Lung (tissue), 12 donors: ENCODE measurements around the gene ANO2. TPM values are rescaled to one million over a fixed set of nuclear protein-coding genes. Genes with fewer than 3 reads are reported as not detected.
A peak's percentile ranks its signal among the peaks of the same experiment; 100 is the strongest.

Source experiments
- ATAC-seq: fragments of 200-7000 bp; cut with Tn5 transposase; one replicate; pipeline ENCODE4 v1.9.1; 2020; ENCODE audit warnings: moderate number of reproducible peaks; ENCODE audit not compliant: insufficient read depth, low FRiP score
- DNase-seq, 3 donors: peaks; one replicate each; pipeline ENCODE4 v3.0.0-alpha.2; 2013 to 2017
- H3K27ac ChIP-seq, 2 donors: one replicate each; pipeline ENCODE4 v1.5.1; 2013; ENCODE audit warnings: mild to moderate bottlenecking in 2 of 2, moderate library complexity in 2 of 2, control low read depth in 1 of 2, inconsistent platforms in 1 of 2, low read depth in 1 of 2, low read length in 1 of 2
- H3K27me3 ChIP-seq, 3 donors: one replicate each; pipeline ENCODE4 v1.5.1; 2013; ENCODE audit warnings: low read length in 2 of 3; ENCODE audit not compliant: control insufficient read depth in 3 of 3, insufficient read depth in 3 of 3
- H3K36me3 ChIP-seq, 4 donors: one replicate each; pipeline ENCODE4 v1.5.1; 2013; ENCODE audit warnings: low read length in 4 of 4, mild to moderate bottlenecking in 1 of 4, moderate library complexity in 1 of 4; ENCODE audit not compliant: control insufficient read depth in 4 of 4, insufficient read depth in 4 of 4
- H3K4me1 ChIP-seq, 5 donors: one replicate each; pipeline ENCODE4 v1.5.1; 2013; ENCODE audit warnings: low read length in 5 of 5, mild to moderate bottlenecking in 2 of 5, moderate library complexity in 1 of 5; ENCODE audit not compliant: control insufficient read depth in 5 of 5, insufficient read depth in 5 of 5
- H3K4me3 ChIP-seq: one replicate; pipeline ENCODE4 v1.5.1; 2013; ENCODE audit warnings: mild to moderate bottlenecking, control low read depth, moderate library complexity
- H3K9ac ChIP-seq, 2 donors: one replicate each; pipeline ENCODE4 v1.5.1; 2013; ENCODE audit warnings: low read length in 2 of 2, control low read depth in 1 of 2; ENCODE audit not compliant: insufficient read depth in 1 of 2
- H3K9me3 ChIP-seq, 4 donors: one replicate each; pipeline ENCODE4 v1.5.1; 2013; ENCODE audit warnings: low read length in 3 of 4, mild to moderate bottlenecking in 1 of 4, moderate library complexity in 1 of 4; ENCODE audit not compliant: control insufficient read depth in 4 of 4, insufficient read depth in 3 of 4
- WGBS, 2 donors: extraction: QIAGEN DNeasy Blood & Tissue Kit; methylation state at CpG; one replicate each; pipeline ENCODE4 v1.1.7; 2013; 5-methylcytosine and 5-hydroxymethylcytosine counted together
- polyA plus RNA-seq, 2 donors: library from polyadenylated mRNA; stranded (reverse); fragments of 200-250 nt; gene quantifications; one replicate each; pipeline ENCODE4 v1.2.1, GENCODE V29; 2013
- total RNA-seq, 2 donors: library from RNA; depleted of rRNA in 1 of 2; stranded (reverse); fragments of >200 nt in 1 of 2; gene quantifications; one replicate each; pipeline ENCODE4 v1.2.1, GENCODE V29; 2014 to 2021
- TF ChIP-seq, protein P1 (sequence below): IDR thresholded peaks from 2 replicates; pipeline ENCODE4 v1.5.1; 2012; ENCODE audit warnings: mild to moderate bottlenecking; ENCODE audit errors: control extremely low read depth, extremely low read depth
- donor health status: control.
- donor health status: control.
- donor health status: Bipolar disorder and iron deficiency.
- donor health status: healthy.
- donor health status: DM: yes; HTN: yes; CAD: no.

Gene ANO2
- total and polyA plus RNA-seq, 4 donors, result 5.9 to 11.3 (median 7.4) TPM

DNA sequence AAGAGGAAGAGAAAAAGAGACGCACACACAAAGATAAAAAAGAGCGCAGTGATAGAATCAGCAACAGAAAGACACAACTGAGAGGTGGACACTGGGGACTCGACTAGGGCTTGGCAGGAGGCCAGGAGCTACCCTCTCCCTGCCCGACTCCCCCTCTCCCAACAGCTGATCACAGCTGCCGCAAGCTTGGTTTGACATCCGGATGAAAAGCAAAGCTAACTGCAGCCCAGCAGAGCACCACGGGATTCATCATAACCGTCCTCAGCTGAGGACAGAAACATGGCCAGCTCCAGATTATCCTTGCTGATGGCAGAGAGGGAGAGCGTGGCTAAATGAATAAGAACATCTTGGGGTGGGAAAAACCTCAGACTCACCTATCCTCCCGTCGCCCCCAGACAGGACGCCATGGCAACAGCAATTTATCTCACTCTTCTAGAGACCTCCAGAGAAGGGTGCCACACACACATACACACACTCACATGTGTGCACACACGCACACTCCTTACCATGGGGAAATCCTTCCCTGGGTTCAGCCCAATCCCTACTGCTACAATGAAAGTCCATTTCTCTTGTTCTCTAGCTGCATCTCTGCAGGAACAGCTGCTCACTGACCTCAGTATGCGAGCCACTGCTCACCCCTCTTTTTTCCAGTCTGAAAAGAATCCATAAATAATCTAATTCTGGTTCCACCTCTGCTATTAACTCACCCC is 377.9 kb downstream of the ANO2 start:
- TF ChIP-seq, protein P1, sequence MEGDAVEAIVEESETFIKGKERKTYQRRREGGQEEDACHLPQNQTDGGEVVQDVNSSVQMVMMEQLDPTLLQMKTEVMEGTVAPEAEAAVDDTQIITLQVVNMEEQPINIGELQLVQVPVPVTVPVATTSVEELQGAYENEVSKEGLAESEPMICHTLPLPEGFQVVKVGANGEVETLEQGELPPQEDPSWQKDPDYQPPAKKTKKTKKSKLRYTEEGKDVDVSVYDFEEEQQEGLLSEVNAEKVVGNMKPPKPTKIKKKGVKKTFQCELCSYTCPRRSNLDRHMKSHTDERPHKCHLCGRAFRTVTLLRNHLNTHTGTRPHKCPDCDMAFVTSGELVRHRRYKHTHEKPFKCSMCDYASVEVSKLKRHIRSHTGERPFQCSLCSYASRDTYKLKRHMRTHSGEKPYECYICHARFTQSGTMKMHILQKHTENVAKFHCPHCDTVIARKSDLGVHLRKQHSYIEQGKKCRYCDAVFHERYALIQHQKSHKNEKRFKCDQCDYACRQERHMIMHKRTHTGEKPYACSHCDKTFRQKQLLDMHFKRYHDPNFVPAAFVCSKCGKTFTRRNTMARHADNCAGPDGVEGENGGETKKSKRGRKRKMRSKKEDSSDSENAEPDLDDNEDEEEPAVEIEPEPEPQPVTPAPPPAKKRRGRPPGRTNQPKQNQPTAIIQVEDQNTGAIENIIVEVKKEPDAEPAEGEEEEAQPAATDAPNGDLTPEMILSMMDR, result no peak
- ATAC-seq (no peak), DNase-seq (peak; percentile 94 to 96 (median 96))
- WGBS, 2 donors, result 55 to 72% methylated on average over 14 of the region's 14 CpGs
- Histone ChIP-seq H3K4me1 (peaks cover 0 to 31% (median 4%) of the 10 kb centered on the region in 5 donors), H3K36me3 (no peaks in the 10 kb centered on the region), H3K27ac (no peak overlapping the region), H3K9ac (no peak overlapping the region), H3K27me3 (peaks cover 0 to 5% (median 0%) of the 10 kb centered on the region in 3 donors), H3K9me3 (no peaks in the 10 kb centered on the region), H3K4me3 (no peak overlapping the region)

- Histone ChIP-seq H3K4me3 (no peak overlapping the region), H3K9ac (no peak overlapping the region), H3K4me1 (peaks cover 0 to 30% (median 4%) of the 10 kb centered on the region in 5 donors), H3K36me3 (no peaks in the 10 kb centered on the region), H3K27me3 (no peaks in the 10 kb centered on the region), H3K27ac (no peak overlapping the region), H3K9me3 (no peaks in the 10 kb centered on the region)
- TF ChIP-seq, protein P1, result no peak
- 79 to 91% methylated on average over 3 of the region's 3 CpGs for WGBS, 2 donors
- DNase-seq (no peak), ATAC-seq (no peak)
Measured at GRCh38 chr12:5565933-5566599, 379.0 kb downstream of the ANO2 start.

DNA sequence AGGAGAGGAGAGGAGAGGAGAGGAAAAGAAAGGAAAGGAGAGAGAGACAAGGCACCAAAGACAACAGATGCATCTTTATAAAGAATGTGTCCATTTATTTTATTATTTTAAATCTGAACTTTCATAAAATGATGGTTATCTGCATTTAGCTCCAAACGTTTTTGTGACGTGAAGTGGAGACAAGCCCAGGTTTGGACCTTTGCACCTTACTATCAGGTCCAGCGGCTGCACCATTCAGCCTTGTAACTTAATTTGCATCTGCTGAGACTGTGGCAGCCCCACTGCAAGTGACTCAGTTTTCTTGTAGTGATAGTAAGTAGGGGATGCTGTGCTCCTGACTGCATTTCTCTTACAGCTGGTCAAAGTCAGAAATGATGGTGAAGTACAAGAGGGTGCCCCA is 382.5 kb downstream of the ANO2 start:
- WGBS, 2 donors, result 90% methylated on average over 3 of the region's 3 CpGs
- Histone ChIP-seq H3K27ac (no peak overlapping the region), H3K9me3 (no peaks in the 10 kb centered on the region), H3K9ac (no peak overlapping the region), H3K36me3 (no peaks in the 10 kb centered on the region), H3K4me3 (no peak overlapping the region), H3K4me1 (peaks cover 0 to 16% (median 4%) of the 10 kb centered on the region in 5 donors), H3K27me3 (no peaks in the 10 kb centered on the region)
- DNase-seq (no peak), ATAC-seq (no peak)
- TF ChIP-seq, protein P1, result no peak
